G401 (cell line): Measurements from ENCODE around the gene HOXB13. TPM values are rescaled to one million over a fixed set of nuclear protein-coding genes. Genes with fewer than 3 reads are reported as not detected.
"Not testable (repeated sequence)": the region's sequence is repeated elsewhere in the genome, so short reads cannot be mapped to it uniquely, and the experiment has no call there.

Source experiments
- DNase-seq: peaks from one replicate; pipeline ENCODE4 v3.0.0-alpha.2; 2015; ENCODE audit warnings: low spot score
- in situ Hi-C: cut with HindIII; loops from 2 replicates; pipeline ENCODE4 v1.10.0; 2016; ENCODE audit warnings: low sequenced_read_pairs, mixed read lengths
- total RNA-seq: library from RNA; depleted of rRNA; stranded (reverse); fragments of >200 nt; shearing (Covaris generic); gene quantifications from 2 replicates; pipeline ENCODE4 v1.2.3, GENCODE V29; 2014

The HOXB13 gene
- total RNA-seq, 1 experiment from 2014 or later, result 60.5 TPM

- in situ Hi-C loops, result no loop called here
- no peak for DNase-seq
Observed at GRCh38 chr17:48718761-48719641, 9.5 kb downstream of the HOXB13 start.

- in situ Hi-C loops, result no loop called here
- DNase-seq, result no peak
Observed at GRCh38 chr17:48718227-48718760, 10.3 kb downstream of the HOXB13 start.

GRCh38 chr17:48717367-48718226, 11.0 kb downstream of the HOXB13 start:
- no peak for DNase-seq
- in situ Hi-C loops, result no loop called here

GRCh38 chr17:48716549-48716948, 12.0 kb downstream of the HOXB13 start:
- in situ Hi-C loops, DNase-seq: not testable (repeated sequence)

- no peak for DNase-seq
- in situ Hi-C loops, result no loop called here
Observed at GRCh38 chr17:48715496-48716399, 12.8 kb downstream of the HOXB13 start.

GRCh38 chr17:48711128-48711527, 17.4 kb downstream of the HOXB13 start:
- no peak for DNase-seq
- in situ Hi-C loops, result no loop called here

- in situ Hi-C loops, result no loop called here
- DNase-seq, result no peak
Observed at GRCh38 chr17:48704361-48705248, 23.9 kb downstream of the HOXB13 start.

GRCh38 chr17:48701864-48702532, 26.6 kb downstream of the HOXB13 start:
- no peak for DNase-seq
- in situ Hi-C loops, result no loop called here

GRCh38 chr17:48693178-48693577, 35.4 kb downstream of the HOXB13 start:
- no peak for DNase-seq
- in situ Hi-C loops, result no loop called here

GRCh38 chr17:48692049-48692448, 36.5 kb downstream of the HOXB13 start:
- DNase-seq, result no peak
- in situ Hi-C loops, result no loop called here

GRCh38 chr17:48690655-48691054, 37.9 kb downstream of the HOXB13 start:
- in situ Hi-C loops, result no loop called here
- DNase-seq, result no peak

- no peak for DNase-seq
- in situ Hi-C loops, result no loop called here
Observed at GRCh38 chr17:48681609-48682008, 46.9 kb downstream of the HOXB13 start.

GRCh38 chr17:48679385-48680096, 49.0 kb downstream of the HOXB13 start:
- no peak for DNase-seq
- in situ Hi-C loops, result no loop called here

- in situ Hi-C loops, result no loop called here
- peak; percentile 34 for DNase-seq
Observed at GRCh38 chr17:48678141-48678971, 50.2 kb downstream of the HOXB13 start.

GRCh38 chr17:48676963-48677558, 51.5 kb downstream of the HOXB13 start:
- in situ Hi-C loops, result no loop called here
- no peak for DNase-seq
